ENCODE results near the gene CNFN.

CNFN gene

GRCh38 chr19:42409477-42409876 lies 19.4 kb upstream of the CNFN start:
- no peak for DNase-seq (ENCODE audit: low read depth, low spot score)

- no peak for DNase-seq (ENCODE audit: low read depth, low spot score)
These were observed 17.7 kb upstream of the CNFN start for GRCh38 chr19:42407816-42408175.

- no peak for DNase-seq (ENCODE audit: low read depth, low spot score)
These were observed 17.2 kb upstream of the CNFN start for GRCh38 chr19:42407085-42407815.

GRCh38 chr19:42406111-42406510 lies 16.0 kb upstream of the CNFN start:
- DNase-seq (ENCODE audit: low read depth, low spot score), result no peak

- DNase-seq (ENCODE audit: low read depth, low spot score), result no peak
These were observed 13.5 kb upstream of the CNFN start for GRCh38 chr19:42403586-42403985.

GRCh38 chr19:42402376-42403116 lies 12.4 kb upstream of the CNFN start:
- DNase-seq (ENCODE audit: low read depth, low spot score), result no peak

- no peak for DNase-seq (ENCODE audit: low read depth, low spot score)
These were observed 11.5 kb upstream of the CNFN start for GRCh38 chr19:42401365-42402303.

- DNase-seq (ENCODE audit: low read depth, low spot score), result no peak
These were observed 10.3 kb upstream of the CNFN start for GRCh38 chr19:42400404-42400803.

GRCh38 chr19:42397263-42398166 lies 7.4 kb upstream of the CNFN start:
- DNase-seq (ENCODE audit: low read depth, low spot score), result no peak

- DNase-seq (ENCODE audit: low read depth, low spot score), result peak; percentile 97
These were observed 6.5 kb upstream of the CNFN start for GRCh38 chr19:42396381-42397262.

- no peak for DNase-seq (ENCODE audit: low read depth, low spot score)
These were observed 4.7 kb upstream of the CNFN start for GRCh38 chr19:42394751-42395150.

GRCh38 chr19:42392165-42392564 lies 2.1 kb upstream of the CNFN start:
- no peak for DNase-seq (ENCODE audit: low read depth, low spot score)

- DNase-seq (ENCODE audit: low read depth, low spot score), result no peak
These were observed 1.1 kb downstream of the CNFN start for GRCh38 chr19:42388851-42389489.

GRCh38 chr19:42386974-42387707 lies 3.0 kb downstream of the CNFN start:
- no peak for DNase-seq (ENCODE audit: low read depth, low spot score)

- no peak for DNase-seq (ENCODE audit: low read depth, low spot score)
These were observed 9.9 kb downstream of the CNFN start for GRCh38 chr19:42380155-42380554.

- no peak for DNase-seq (ENCODE audit: low read depth, low spot score)
These were observed 11.6 kb downstream of the CNFN start for GRCh38 chr19:42378225-42379215.

GRCh38 chr19:42376177-42376555 lies 13.9 kb downstream of the CNFN start:
- no peak for DNase-seq (ENCODE audit: low read depth, low spot score)

Data from iPS DF 19.7 (cell line).